Neural cell (in vitro differentiated cells): Measurements from ENCODE around the gene CHST11. TPM values are rescaled to one million over a fixed set of nuclear protein-coding genes. Genes with fewer than 3 reads are reported as not detected.

Experiments
- H2AFZ ChIP-seq: fragments of 200-600, 300-800 bp; sonication (generic), shearing (Covaris generic); 2 replicates; pipeline ENCODE4 v1.6.0; 2014; ENCODE audit warnings: low read depth, mild to moderate bottlenecking, antibody characterized with exemption, low read length, moderate library complexity
- H3F3A ChIP-seq: fragments of 200-600 bp; shearing (Covaris generic); 2 replicates; pipeline ENCODE4 v1.6.1; 2016; ENCODE audit warnings: mild to moderate bottlenecking, moderate library complexity, mixed read lengths, antibody characterized with exemption, low read length; ENCODE audit not compliant: insufficient read depth, poor library complexity, severe bottlenecking
- H3K27ac ChIP-seq: fragments of 200-600, 300-800 bp; sonication (generic), shearing (Covaris generic); 2 replicates; pipeline ENCODE4 v1.5.1; 2014; ENCODE audit warnings: mild to moderate bottlenecking, low read length, moderate library complexity
- H3K27me3 ChIP-seq: fragments of 300-800, 200-600 bp; sonication (generic), shearing (Covaris generic); 2 replicates; pipeline ENCODE4 v1.6.0; 2014; ENCODE audit warnings: mild to moderate bottlenecking, low read depth, low read length, moderate library complexity; ENCODE audit not compliant: insufficient read depth
- H3K36me3 ChIP-seq: fragments of 300-800, 200-600 bp; sonication (generic), shearing (Covaris generic); 2 replicates; pipeline ENCODE4 v1.5.1; 2014; ENCODE audit warnings: mild to moderate bottlenecking, antibody characterized with exemption, low read length, moderate library complexity; ENCODE audit not compliant: insufficient read depth
- H3K4me2 ChIP-seq: fragments of 300-800, 200-600 bp; sonication (generic), shearing (Covaris generic); 2 replicates; pipeline ENCODE4 v1.6.0; 2014; ENCODE audit warnings: mild to moderate bottlenecking, low read length
- H3K4me3 ChIP-seq: fragments of 300-800, 200-600 bp; sonication (generic), shearing (Covaris generic); 2 replicates; pipeline ENCODE4 v1.5.1; 2014; ENCODE audit warnings: mild to moderate bottlenecking, low read length, moderate library complexity
- H3K79me2 ChIP-seq: fragments of 200-600 bp; shearing (Covaris generic); replicated peaks from 2 replicates; pipeline ENCODE4 v1.6.0; 2014; ENCODE audit warnings: mild to moderate bottlenecking, low read length, moderate library complexity; ENCODE audit not compliant: insufficient read depth
- H3K9ac ChIP-seq: fragments of 300-800, 200-600 bp; sonication (generic), shearing (Covaris generic); 2 replicates; pipeline ENCODE4 v1.6.1; 2016; ENCODE audit warnings: mild to moderate bottlenecking, low read length, mixed read lengths
- H3K9me2 ChIP-seq: fragments of 200-600 bp; shearing (Covaris generic); 2 replicates; pipeline ENCODE4 v1.6.1; 2016; ENCODE audit warnings: mild to moderate bottlenecking, low read length, mixed read lengths; ENCODE audit not compliant: insufficient read depth
- H3K9me3 ChIP-seq: fragments of 200-600, 300-800 bp; sonication (generic), shearing (Covaris generic); 2 replicates; pipeline ENCODE4 v1.6.1; 2016; ENCODE audit warnings: mild to moderate bottlenecking, mixed run types, low read length, moderate library complexity, mixed read lengths
- H4K20me1 ChIP-seq: fragments of 200-600 bp; shearing (Covaris generic); 2 replicates; pipeline ENCODE4 v1.6.1; 2016; ENCODE audit warnings: mild to moderate bottlenecking, mixed run types; ENCODE audit not compliant: insufficient read depth
- CTCF ChIP-seq: fragments of 450-650 bp; IDR thresholded peaks from 2 replicates; pipeline ENCODE4 v1.5.1; 2014; ENCODE audit warnings: antibody characterized with exemption, mild to moderate bottlenecking, moderate library complexity; ENCODE audit not compliant: poor library complexity, severe bottlenecking
- EP300 ChIP-seq: fragments of 450-650 bp; conservative IDR thresholded peaks from 2 replicates; pipeline ENCODE4 v1.6.1; 2014; ENCODE audit warnings: antibody characterized with exemption, mild to moderate bottlenecking, moderate library complexity; ENCODE audit not compliant: poor library complexity, severe bottlenecking
- EZH2 ChIP-seq: fragments of 200-600, 300-800 bp; shearing (Covaris generic), sonication (generic); IDR thresholded peaks from 2 replicates; pipeline ENCODE4 v1.6.1; 2014; ENCODE audit warnings: antibody characterized with exemption, low read length, borderline replicate concordance, mild to moderate bottlenecking; ENCODE audit not compliant: insufficient read depth, poor library complexity, severe bottlenecking
- MXI1 ChIP-seq: fragments of 450-650 bp; conservative IDR thresholded peaks from 2 replicates; pipeline ENCODE4 v1.6.1; 2014; ENCODE audit warnings: antibody characterized with exemption, mild to moderate bottlenecking; ENCODE audit not compliant: poor library complexity, severe bottlenecking
- POLR2AphosphoS5 ChIP-seq: IDR thresholded peaks from 2 replicates; pipeline ENCODE4 v1.6.1; 2012
- RAD21 ChIP-seq: fragments of 450-650 bp; conservative IDR thresholded peaks from 2 replicates; pipeline ENCODE4 v1.6.1; 2014; ENCODE audit warnings: antibody characterized with exemption, mild to moderate bottlenecking, moderate library complexity
- REST ChIP-seq: IDR thresholded peaks from 2 replicates; pipeline ENCODE4 v1.6.1; 2012; ENCODE audit warnings: borderline replicate concordance
- SMC3 ChIP-seq: fragments of 450-650 bp; conservative IDR thresholded peaks from 2 replicates; pipeline ENCODE4 v1.6.1; 2014; ENCODE audit warnings: antibody characterized with exemption, mild to moderate bottlenecking, moderate library complexity; ENCODE audit not compliant: poor library complexity
- TAF1 ChIP-seq: IDR thresholded peaks from 2 replicates; pipeline ENCODE4 v1.6.1; 2012; ENCODE audit warnings: low read depth
- polyA plus RNA-seq: library from polyadenylated mRNA; depleted of rRNA; stranded (reverse); fragments of >200 nt; gene quantifications from 2 replicates; pipeline ENCODE4 v1.2.3, GENCODE V29; 2014

The CHST11 gene
- polyA plus RNA-seq, 1 donor from 2014 or later = 15.0 TPM

GRCh38 chr12:104480012-104480411 is 23.3 kb downstream of the CHST11 start:
- Histone ChIP-seq H3K27ac (no peak overlapping the region), H3K79me2 (peaks cover 5% of the 10 kb centered on the region), H2AFZ (no peak overlapping the region)

GRCh38 chr12:104480826-104481440 is 24.2 kb downstream of the CHST11 start:
- no peak overlapping the region for H3K27ac ChIP-seq
- no peak overlapping the region for H3K4me3 ChIP-seq
- no peaks in the 10 kb centered on the region for H3F3A ChIP-seq
- no peaks in the 10 kb centered on the region for H3K9me3 ChIP-seq
- no peak overlapping the region for H3K9ac ChIP-seq
- no peaks in the 10 kb centered on the region for H4K20me1 ChIP-seq
- peaks cover 5% of the 10 kb centered on the region for H3K79me2 ChIP-seq
- H3K27me3 ChIP-seq = no peaks in the 10 kb centered on the region
- H3K9me2 ChIP-seq = no peaks in the 10 kb centered on the region
- no peak overlapping the region for H2AFZ ChIP-seq
- no peaks in the 10 kb centered on the region for H3K36me3 ChIP-seq
- no peak for TF ChIP-seq TAF1
- TF ChIP-seq SMC3 = no peak
- no peak for TF ChIP-seq EP300
- no peak for TF ChIP-seq MXI1
- TF ChIP-seq RAD21 = no peak
- no peak for TF ChIP-seq EZH2
- TF ChIP-seq CTCF = no peak
- no peak for TF ChIP-seq REST
- TF ChIP-seq POLR2AphosphoS5 = no peak
- H3K4me2 ChIP-seq = no peak overlapping the region

More at GRCh38 chr12:104480012-104480411, 23.3 kb downstream of the CHST11 start:
- H4K20me1 ChIP-seq = no peaks in the 10 kb centered on the region
- H3K27me3 ChIP-seq = no peaks in the 10 kb centered on the region
- no peak overlapping the region for H3K9ac ChIP-seq
- no peak overlapping the region for H3K4me2 ChIP-seq
- no peaks in the 10 kb centered on the region for H3K9me2 ChIP-seq
- H3F3A ChIP-seq = no peaks in the 10 kb centered on the region
- no peaks in the 10 kb centered on the region for H3K9me3 ChIP-seq
- no peaks in the 10 kb centered on the region for H3K36me3 ChIP-seq
- TF ChIP-seq EZH2 (no peak), TAF1 (no peak)
- no peak overlapping the region for H3K4me3 ChIP-seq

- Histone ChIP-seq H3K4me2 (no peak overlapping the region), H2AFZ (no peak overlapping the region), H4K20me1 (no peaks in the 10 kb centered on the region), H3K9ac (no peak overlapping the region), H3K4me3 (no peak overlapping the region), H3K36me3 (no peaks in the 10 kb centered on the region), H3K9me3 (no peaks in the 10 kb centered on the region), H3K9me2 (no peaks in the 10 kb centered on the region), H3K27me3 (no peaks in the 10 kb centered on the region), H3K27ac (no peak overlapping the region), H3F3A (no peaks in the 10 kb centered on the region), H3K79me2 (peaks cover 2% of the 10 kb centered on the region)
- TF ChIP-seq CTCF (no peak), MXI1 (no peak), POLR2AphosphoS5 (no peak), SMC3 (no peak)
Measured at GRCh38 chr12:104482113-104482512, 25.4 kb downstream of the CHST11 start.
